HG03175 (cell line): Measurements from ENCODE around the gene MTG2.

Experiments used
- ATAC-seq: cut with Tn5 transposase; IDR thresholded peaks from one replicate; pipeline ENCODE4 v1.9.1; 2021; ENCODE audit warnings: mild to moderate bottlenecking, moderate library complexity; ENCODE audit not compliant: unreplicated experiment

Gene MTG2

GRCh38 chr20:62160876-62161275, 22.0 kb upstream of the MTG2 start:
- ATAC-seq, result no peak

GRCh38 chr20:62161347-62161746, 21.5 kb upstream of the MTG2 start:
- no peak for ATAC-seq

GRCh38 chr20:62162765-62163484, 19.9 kb upstream of the MTG2 start:
- ATAC-seq, result no peak

GRCh38 chr20:62163485-62163865, 19.4 kb upstream of the MTG2 start:
- ATAC-seq, result no peak

GRCh38 chr20:62163986-62164762, 18.7 kb upstream of the MTG2 start:
- no peak for ATAC-seq

GRCh38 chr20:62164879-62165761, 17.7 kb upstream of the MTG2 start:
- no peak for ATAC-seq

GRCh38 chr20:62165762-62166399, 16.9 kb upstream of the MTG2 start:
- ATAC-seq, result no peak

GRCh38 chr20:62167474-62167873, 15.4 kb upstream of the MTG2 start:
- no peak for ATAC-seq

GRCh38 chr20:62168061-62168460, 14.8 kb upstream of the MTG2 start:
- ATAC-seq, result no peak

- ATAC-seq, result no peak
Measured at GRCh38 chr20:62168890-62169435, 13.9 kb upstream of the MTG2 start.

- no peak for ATAC-seq
Measured at GRCh38 chr20:62170536-62170935, 12.3 kb upstream of the MTG2 start.

- ATAC-seq, result no peak
Measured at GRCh38 chr20:62171245-62171644, 11.6 kb upstream of the MTG2 start.

- ATAC-seq, result no peak
Measured at GRCh38 chr20:62172666-62173065, 10.2 kb upstream of the MTG2 start.

- ATAC-seq, result no peak
Measured at GRCh38 chr20:62174021-62174804, 8.6 kb upstream of the MTG2 start.

- ATAC-seq, result no peak
Measured at GRCh38 chr20:62174870-62175624, 7.8 kb upstream of the MTG2 start.

- ATAC-seq, result no peak
Measured at GRCh38 chr20:62175711-62176110, 7.1 kb upstream of the MTG2 start.

GRCh38 chr20:62176866-62177265, 6.0 kb upstream of the MTG2 start:
- ATAC-seq, result no peak

- no peak for ATAC-seq
Measured at GRCh38 chr20:62177307-62177706, 5.5 kb upstream of the MTG2 start.
